Activated naive CD8-positive, alpha-beta T cell treated with anti-CD3 and anti-CD28 coated beads, Interleukin-2, amount 50 U/mL, for 24 hours (primary cell): ENCODE results near the gene BRCC3.

ENCODE experiments used
- ATAC-seq: fragments of 150-1000 bp; cut with Tn5 transposase; one replicate; pipeline ENCODE4 v1.10.0; 2021
- DNase-seq: peaks from one replicate; pipeline ENCODE4 v3.0.0; 2021
- H3K27ac Mint-ChIP-seq: one replicate; pipeline ENCODE4 v1.8.0; 2021; ENCODE audit warnings: mild to moderate bottlenecking, mixed read lengths
- H3K27me3 Mint-ChIP-seq: one replicate; pipeline ENCODE4 v1.8.0; 2021; ENCODE audit warnings: mixed read lengths
- H3K36me3 Mint-ChIP-seq: one replicate; pipeline ENCODE4 v1.8.0; 2021; ENCODE audit warnings: low read depth, mixed read lengths
- H3K4me1 Mint-ChIP-seq: one replicate; pipeline ENCODE4 v1.8.0; 2021; ENCODE audit warnings: mixed read lengths
- H3K4me3 Mint-ChIP-seq: one replicate; pipeline ENCODE4 v1.8.0; 2021; ENCODE audit warnings: mild to moderate bottlenecking, moderate library complexity, mixed read lengths
- H3K9me3 Mint-ChIP-seq: one replicate; pipeline ENCODE4 v1.8.0; 2021; ENCODE audit warnings: mixed read lengths

Gene BRCC3

DNA sequence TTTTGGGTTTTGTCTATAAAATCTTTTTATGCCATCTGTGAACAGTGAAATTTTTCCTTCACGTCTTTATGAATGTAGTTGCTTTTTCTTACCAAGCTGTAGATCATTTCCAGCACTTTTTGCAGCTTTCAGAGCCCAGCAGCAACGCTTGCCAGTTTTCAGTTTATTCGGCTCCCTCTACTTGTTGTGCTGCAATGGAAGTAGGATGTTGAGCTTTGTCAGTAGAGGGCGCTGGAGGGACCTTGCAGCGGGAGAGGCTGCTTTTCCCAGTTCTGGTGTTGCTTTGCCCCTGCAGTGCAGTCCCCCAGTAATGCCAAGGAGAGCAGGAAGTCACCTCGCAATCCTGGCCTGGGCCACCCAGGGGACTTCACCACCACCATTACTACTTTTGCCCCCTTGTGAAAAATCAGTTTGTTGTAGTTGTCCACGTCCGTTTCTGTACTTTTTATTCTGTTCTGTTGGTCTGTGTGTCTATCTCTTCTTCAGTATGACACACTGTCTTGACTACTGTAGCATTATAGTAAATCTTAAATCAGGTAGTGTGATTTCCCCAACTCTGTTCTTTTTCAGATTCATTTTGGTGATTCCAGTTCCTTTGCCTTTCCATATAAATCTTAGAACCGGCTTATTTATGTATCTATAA, 22.2 kb upstream of the BRCC3 start:
- H3K27ac Mint-ChIP-seq = peak overlapping the region; percentile 39
- no peaks in the 10 kb centered on the region for H3K9me3 Mint-ChIP-seq
- ATAC-seq (no peak), DNase-seq (peak; percentile 48)
- no peak overlapping the region for H3K4me3 Mint-ChIP-seq
- H3K36me3 Mint-ChIP-seq = peaks cover 28% of the 10 kb centered on the region
- peaks cover 31% of the 10 kb centered on the region for H3K4me1 Mint-ChIP-seq
- H3K27me3 Mint-ChIP-seq = no peaks in the 10 kb centered on the region

DNA sequence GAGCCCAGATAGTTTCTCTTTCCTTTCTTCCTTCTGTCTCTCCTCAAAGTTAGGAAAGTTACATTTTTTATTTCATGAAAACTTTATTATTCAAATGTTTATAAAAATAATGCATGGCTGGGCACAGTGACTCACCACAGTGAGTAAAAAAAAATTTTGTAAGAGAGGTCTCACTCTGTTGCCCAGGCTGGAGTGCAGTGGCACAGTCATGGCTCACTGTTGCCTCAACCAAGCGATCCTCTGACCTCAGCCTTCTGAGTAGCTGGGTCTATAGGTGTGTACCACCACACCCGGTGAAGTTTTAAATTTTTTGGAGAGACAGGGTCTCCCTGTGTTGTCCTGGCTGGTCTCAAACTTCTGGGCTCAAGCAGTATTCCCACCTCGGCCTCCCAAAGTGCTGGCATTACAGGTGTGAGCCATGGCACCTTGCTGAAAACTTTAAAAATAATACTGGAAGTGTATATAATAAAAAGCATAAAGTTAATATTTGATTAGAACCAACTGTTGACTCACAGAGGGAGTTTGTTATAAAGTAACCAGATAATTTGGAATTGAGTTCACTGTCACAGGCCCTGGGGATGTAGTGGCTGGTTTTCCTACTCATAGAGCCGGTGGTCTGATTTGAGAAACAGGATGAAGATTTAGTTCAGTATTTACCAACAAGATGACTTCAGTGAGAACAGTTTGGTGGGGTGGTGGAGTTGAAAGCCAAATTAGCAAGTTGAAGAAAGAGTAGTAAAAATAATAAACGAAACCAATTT, 18.4 kb upstream of the BRCC3 start:
- H3K36me3 Mint-ChIP-seq = peaks cover 18% of the 10 kb centered on the region
- H3K4me3 Mint-ChIP-seq = no peak overlapping the region
- ATAC-seq (peak; percentile 39), DNase-seq (no peak)
- peaks cover 51% of the 10 kb centered on the region for H3K4me1 Mint-ChIP-seq
- H3K27me3 Mint-ChIP-seq = no peaks in the 10 kb centered on the region
- H3K9me3 Mint-ChIP-seq = no peaks in the 10 kb centered on the region
- peak overlapping the region; percentile 11 for H3K27ac Mint-ChIP-seq

DNA sequence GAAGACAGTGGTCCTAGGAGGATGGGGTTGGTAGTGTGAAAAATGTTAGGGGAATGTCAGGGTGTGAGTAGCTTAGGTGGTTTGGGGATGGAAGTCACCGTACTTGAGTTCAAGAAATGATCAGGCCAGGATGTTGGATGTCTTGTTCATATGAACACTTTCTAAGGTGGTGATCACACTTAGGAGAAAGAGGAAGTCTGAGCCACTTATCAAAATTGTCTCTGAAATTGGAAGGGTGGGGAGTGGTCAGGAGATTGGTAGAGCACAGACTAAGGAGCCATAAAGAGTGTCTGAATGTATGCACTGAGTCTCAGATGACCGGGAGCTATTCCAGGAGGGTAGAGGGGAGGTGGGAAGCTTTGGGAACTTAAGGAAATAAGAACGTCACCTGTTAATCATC, 17.7 kb upstream of the BRCC3 start:
- DNase-seq (no peak), ATAC-seq (no peak)
- Mint-ChIP-seq H3K27ac (peak overlapping the region; percentile 11), H3K4me3 (no peak overlapping the region), H3K27me3 (no peaks in the 10 kb centered on the region), H3K4me1 (peaks cover 49% of the 10 kb centered on the region), H3K36me3 (peaks cover 18% of the 10 kb centered on the region), H3K9me3 (no peaks in the 10 kb centered on the region)

DNA sequence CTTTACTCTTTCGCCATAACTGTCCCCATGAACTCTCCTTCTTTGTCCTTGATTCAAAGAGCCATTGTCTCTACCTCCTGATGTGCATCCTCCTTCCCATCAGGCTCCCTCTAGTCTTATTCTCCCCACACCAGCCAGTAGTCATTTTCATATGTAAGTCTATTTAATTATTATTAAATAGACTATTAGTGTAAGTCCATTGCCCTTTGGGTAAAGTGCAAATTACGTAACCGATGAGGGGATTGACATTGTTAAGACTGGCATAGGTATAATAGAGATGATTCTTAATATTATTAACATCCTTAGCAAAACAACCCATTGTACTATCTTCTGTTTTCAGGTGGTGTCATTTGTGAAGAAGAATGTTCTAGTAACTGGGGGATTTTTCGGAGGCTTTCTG, 17.1 kb upstream of the BRCC3 start:
- H3K4me1 Mint-ChIP-seq = peaks cover 43% of the 10 kb centered on the region
- DNase-seq = no peak
- H3K27ac Mint-ChIP-seq = no peak overlapping the region
- no peak overlapping the region for H3K4me3 Mint-ChIP-seq
- ATAC-seq = no peak
- H3K9me3 Mint-ChIP-seq = no peaks in the 10 kb centered on the region
- H3K27me3 Mint-ChIP-seq = no peaks in the 10 kb centered on the region
- peaks cover 15% of the 10 kb centered on the region for H3K36me3 Mint-ChIP-seq

DNA sequence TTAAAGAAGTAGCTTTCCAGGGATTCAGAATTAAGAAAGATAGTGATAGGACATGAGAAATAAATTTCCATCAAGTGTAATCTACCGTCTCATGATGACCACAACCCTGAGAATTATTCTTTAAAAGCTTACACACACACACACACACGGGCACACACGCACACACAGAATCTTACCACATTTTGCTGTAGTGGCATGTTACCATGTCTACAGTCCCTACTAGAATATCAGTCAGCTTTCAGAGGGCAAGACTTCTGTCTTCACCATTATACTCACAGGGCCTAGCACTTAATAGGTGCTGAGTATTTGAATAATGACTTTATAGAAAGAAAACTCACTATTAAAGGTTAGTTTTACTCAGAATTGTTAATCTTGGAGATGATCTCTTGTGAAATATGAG, 15.8 kb upstream of the BRCC3 start:
- no peak for ATAC-seq
- Mint-ChIP-seq H3K27ac (peak overlapping the region; percentile 54), H3K4me1 (peaks cover 36% of the 10 kb centered on the region), H3K9me3 (no peaks in the 10 kb centered on the region), H3K27me3 (no peaks in the 10 kb centered on the region), H3K4me3 (no peak overlapping the region), H3K36me3 (peaks cover 17% of the 10 kb centered on the region)
- no peak for DNase-seq

DNA sequence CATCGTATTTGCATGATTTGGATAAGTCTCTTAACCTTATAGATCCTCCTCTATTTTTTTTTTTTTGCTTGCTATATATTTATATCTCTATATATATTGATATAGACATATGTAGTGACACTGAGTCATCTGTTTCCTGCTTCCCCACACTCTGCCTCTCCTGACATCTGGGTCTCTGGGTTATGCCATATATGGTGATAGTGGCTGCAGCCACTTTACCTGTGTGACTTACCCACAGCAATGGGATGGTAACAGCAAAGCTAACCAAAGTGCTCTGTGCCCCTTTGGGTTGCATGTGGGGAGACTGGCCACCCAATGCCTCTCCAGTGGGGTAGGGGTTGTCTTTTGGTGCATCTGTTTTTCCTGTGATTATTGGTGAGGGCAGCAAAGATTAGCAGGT, 14.8 kb upstream of the BRCC3 start:
- Mint-ChIP-seq H3K27me3 (no peaks in the 10 kb centered on the region), H3K36me3 (peaks cover 17% of the 10 kb centered on the region), H3K4me1 (peaks cover 33% of the 10 kb centered on the region), H3K27ac (no peak overlapping the region), H3K9me3 (no peaks in the 10 kb centered on the region), H3K4me3 (no peak overlapping the region)
- ATAC-seq (peak; percentile 62), DNase-seq (no peak)

DNA sequence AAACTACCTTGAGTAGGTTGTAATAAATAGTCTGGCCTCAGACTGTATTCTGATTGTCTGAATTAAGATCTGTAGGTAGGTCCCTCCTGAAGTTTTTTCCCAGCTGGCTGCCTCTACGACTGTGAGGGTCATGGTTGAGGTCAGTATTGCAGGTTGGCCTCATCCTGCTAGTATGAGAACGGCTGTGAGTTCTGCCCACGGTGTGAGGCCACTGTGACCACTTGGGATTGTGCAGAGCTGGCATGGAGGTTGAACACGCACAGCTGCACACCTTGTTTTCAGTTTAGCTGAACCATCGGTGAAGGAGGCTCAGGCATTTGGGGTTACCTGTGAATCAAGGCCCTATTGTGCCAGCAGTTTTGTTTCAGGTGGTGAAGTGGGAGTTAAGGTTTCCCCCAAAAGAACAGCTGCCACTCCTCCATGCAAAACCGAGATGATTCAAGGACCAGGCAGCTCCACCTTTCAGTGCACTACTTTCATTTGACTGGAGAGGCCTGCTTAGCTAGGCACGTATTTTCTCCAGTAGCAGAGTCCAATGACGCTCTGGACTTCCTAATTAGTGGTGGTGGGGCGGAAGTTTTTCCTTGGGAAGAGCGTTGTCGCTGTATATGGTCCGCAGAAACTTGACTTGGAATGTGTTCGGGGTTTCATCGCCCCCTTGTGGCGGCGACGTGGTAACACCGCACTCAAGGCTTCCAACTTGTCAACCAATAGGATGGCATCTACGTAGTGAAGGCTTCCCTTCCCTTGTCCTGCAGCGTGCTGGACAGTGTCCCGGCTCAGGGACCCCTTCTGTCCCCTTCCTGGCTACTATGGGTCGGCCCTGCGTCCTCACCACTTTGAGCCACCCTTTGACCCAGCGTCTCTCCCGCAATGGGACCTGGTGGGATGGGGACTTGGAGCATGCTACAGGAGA, 14.2 kb upstream of the BRCC3 start:
- H3K4me3 Mint-ChIP-seq = no peak overlapping the region
- peaks cover 31% of the 10 kb centered on the region for H3K4me1 Mint-ChIP-seq
- no peak overlapping the region for H3K27ac Mint-ChIP-seq
- no peaks in the 10 kb centered on the region for H3K9me3 Mint-ChIP-seq
- no peaks in the 10 kb centered on the region for H3K27me3 Mint-ChIP-seq
- DNase-seq = peak; percentile 48
- peaks cover 14% of the 10 kb centered on the region for H3K36me3 Mint-ChIP-seq
- ATAC-seq = peak; percentile 57

DNA sequence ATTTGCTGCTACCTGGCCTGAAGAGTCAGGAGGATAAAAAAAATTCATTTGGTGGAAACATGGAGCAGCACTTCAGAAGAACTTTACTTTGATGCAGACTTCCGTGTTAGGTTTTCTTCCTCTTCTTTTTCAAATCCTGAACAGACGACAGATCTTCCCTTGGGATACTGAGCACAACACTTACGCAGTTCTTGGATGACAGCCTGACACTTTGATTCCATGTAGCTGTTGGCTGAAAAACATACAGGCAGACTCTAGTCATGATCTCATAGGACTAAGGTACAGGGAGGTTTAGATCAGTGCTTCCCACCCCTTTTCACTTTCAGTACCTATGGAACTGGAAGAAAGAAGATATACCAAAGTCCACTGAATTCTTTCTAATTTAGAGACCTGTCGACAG, 9.5 kb upstream of the BRCC3 start:
- Mint-ChIP-seq H3K4me3 (no peak overlapping the region), H3K9me3 (no peaks in the 10 kb centered on the region), H3K4me1 (peaks cover 9% of the 10 kb centered on the region), H3K36me3 (peaks cover 5% of the 10 kb centered on the region), H3K27ac (no peak overlapping the region), H3K27me3 (no peaks in the 10 kb centered on the region)
- ATAC-seq (no peak), DNase-seq (no peak)

DNA sequence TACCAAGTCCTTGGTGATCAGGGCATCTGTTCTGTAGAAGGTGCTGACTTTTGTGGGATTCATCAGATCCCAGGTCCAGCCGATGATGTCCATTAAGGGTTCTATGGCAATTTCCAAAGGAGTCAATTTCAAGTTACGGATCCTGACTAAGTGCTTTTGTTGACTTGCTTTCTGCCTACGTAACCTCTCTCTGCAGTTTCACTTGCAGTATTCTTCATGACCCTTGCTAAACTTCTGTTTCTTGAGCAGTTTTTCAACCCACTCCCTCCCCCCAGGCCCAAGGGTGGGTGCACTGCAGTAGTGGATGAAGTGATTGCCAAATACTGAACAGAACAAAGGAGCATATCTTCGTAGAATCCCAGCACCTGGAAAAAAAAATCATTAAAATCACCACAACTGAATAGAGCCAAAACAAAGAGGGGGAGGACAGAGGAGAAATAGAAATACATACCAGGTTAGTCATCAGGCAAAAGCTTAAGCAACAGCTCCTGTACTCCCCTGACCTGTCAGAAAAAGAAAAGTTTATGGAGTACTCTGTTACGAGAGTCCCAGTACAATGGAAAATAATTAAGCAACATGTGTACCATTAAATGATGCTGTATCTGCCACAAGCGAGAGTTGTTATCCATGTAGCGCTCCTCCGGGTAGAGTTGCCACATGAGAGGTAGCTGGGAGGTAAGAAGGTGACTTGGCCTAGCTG, 6.1 kb upstream of the BRCC3 start:
- Mint-ChIP-seq H3K36me3 (peaks cover 5% of the 10 kb centered on the region), H3K4me1 (peaks cover 33% of the 10 kb centered on the region), H3K27ac (no peak overlapping the region), H3K4me3 (no peak overlapping the region), H3K9me3 (no peaks in the 10 kb centered on the region), H3K27me3 (no peaks in the 10 kb centered on the region)
- ATAC-seq (no peak), DNase-seq (no peak)

DNA sequence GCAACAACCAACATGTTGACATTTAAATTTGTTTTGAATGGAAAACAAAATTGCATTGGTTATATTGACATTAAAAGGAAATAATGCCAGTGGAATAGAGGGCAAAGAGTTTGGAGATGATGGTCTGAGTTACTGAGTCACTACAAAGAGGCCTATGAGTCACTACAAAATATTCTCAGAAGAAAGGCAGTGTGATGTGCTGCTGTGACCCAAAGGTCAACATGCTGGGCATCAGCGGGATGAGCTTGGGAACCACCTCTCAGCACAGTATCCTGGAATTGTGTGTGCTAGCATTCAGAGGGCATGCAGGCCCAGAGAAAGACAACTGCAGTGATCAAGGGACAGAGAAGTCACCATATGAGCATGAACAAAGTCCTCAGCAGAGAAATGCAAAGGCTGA, 3.1 kb upstream of the BRCC3 start:
- H3K36me3 Mint-ChIP-seq = peaks cover 10% of the 10 kb centered on the region
- peak overlapping the region; percentile 74 for H3K27ac Mint-ChIP-seq
- no peaks in the 10 kb centered on the region for H3K9me3 Mint-ChIP-seq
- no peaks in the 10 kb centered on the region for H3K27me3 Mint-ChIP-seq
- H3K4me1 Mint-ChIP-seq = peaks cover 45% of the 10 kb centered on the region
- H3K4me3 Mint-ChIP-seq = peak overlapping the region; percentile 53
- ATAC-seq (peak; percentile 30), DNase-seq (no peak)

DNA sequence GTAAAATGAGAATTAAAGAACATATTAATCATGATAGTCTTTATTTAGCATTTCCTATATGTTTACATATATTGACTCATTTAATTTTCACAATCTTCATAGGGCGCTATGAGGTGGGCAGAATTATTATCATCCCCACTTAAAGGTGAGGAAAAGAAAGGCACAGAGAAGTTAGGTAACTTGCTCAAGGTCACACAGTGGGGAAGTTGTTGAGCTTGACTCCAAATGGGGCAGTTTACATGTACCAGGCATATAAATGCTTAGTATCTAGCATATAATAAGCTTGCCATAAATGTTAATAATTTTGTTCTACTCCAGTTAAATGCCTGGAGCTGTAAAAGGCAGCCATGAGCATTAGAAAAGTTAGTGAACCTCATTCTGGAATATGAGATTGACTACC, 1.9 kb upstream of the BRCC3 start:
- H3K9me3 Mint-ChIP-seq = no peaks in the 10 kb centered on the region
- DNase-seq = no peak
- no peak for ATAC-seq
- peak overlapping the region; percentile 79 for H3K27ac Mint-ChIP-seq
- no peaks in the 10 kb centered on the region for H3K27me3 Mint-ChIP-seq
- peaks cover 23% of the 10 kb centered on the region for H3K36me3 Mint-ChIP-seq
- H3K4me3 Mint-ChIP-seq = peak overlapping the region; percentile 90
- H3K4me1 Mint-ChIP-seq = peaks cover 57% of the 10 kb centered on the region

DNA sequence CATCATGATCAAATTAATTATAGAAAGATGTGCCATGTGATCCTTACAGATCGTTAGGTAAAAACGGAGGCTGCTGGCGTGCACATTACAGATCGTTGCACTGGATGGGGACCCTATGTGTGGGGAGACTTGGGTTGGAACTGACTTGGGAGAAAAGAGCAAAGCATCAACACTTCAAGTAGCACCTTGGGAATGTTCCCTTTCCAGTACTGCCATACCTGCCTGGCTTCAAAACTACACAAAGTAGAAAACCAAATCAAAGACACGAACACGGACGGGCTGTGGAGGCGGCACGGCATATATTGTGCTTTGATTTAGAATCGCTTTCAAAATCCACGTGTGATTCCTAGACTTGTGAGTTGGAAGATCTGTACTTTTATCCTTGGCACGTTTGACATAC, 1.3 kb upstream of the BRCC3 start:
- Mint-ChIP-seq H3K27me3 (no peaks in the 10 kb centered on the region), H3K9me3 (no peaks in the 10 kb centered on the region), H3K4me1 (peaks cover 58% of the 10 kb centered on the region), H3K36me3 (peaks cover 24% of the 10 kb centered on the region), H3K4me3 (peak overlapping the region; percentile 90), H3K27ac (peak overlapping the region; percentile 79)
- ATAC-seq (no peak), DNase-seq (no peak)

DNA sequence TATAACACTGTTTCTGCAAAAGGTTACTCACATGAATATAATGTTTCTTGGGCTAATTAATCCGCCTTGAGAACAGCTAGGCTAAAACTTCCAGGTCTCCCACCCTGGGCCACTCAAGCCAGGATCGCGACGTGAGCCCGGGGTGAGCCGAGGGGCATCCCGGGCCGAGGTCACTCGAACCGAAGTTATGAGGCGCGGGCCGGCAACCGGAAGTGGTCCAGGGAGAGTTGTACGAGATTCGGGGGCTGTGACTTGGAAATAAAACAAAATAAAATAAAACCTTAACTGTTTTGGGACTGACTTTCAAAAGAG, 689 bp upstream of the BRCC3 start:
- no peaks in the 10 kb centered on the region for H3K27me3 Mint-ChIP-seq
- peaks cover 61% of the 10 kb centered on the region for H3K4me1 Mint-ChIP-seq
- H3K9me3 Mint-ChIP-seq = no peaks in the 10 kb centered on the region
- ATAC-seq (no peak), DNase-seq (no peak)
- H3K36me3 Mint-ChIP-seq = peaks cover 30% of the 10 kb centered on the region
- H3K27ac Mint-ChIP-seq = peak overlapping the region; percentile 79
- H3K4me3 Mint-ChIP-seq = peak overlapping the region; percentile 90

DNA sequence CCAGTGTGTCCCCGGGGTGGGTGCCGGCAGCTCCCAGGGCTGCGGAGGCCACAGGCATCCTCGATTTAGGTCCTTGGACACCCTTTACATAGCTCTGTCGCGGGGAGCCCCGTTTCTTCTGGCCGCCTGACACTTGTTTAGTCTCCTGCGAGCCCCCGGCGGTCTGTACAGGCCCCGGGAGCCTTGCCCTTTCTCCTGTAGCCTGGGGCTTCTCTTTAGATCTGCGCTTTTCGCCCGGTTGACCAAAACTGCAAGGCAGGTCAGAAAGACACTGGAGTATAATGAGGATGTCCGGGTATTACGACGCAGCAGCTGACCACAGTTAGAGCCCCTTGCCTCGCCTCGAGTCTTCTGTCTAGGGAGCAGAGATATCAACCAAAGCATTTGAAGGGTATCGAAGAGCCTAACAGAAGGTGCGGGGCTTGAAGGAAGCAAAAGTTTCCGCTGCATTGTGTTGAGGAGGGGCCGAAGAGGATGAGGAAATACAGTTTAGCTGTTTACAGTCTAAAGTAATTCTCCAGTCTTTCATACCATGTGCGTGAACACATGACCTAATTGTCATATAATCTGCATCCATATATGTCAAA, 479 bp downstream of the BRCC3 start:
- no peak for ATAC-seq
- no peak for DNase-seq
- Mint-ChIP-seq H3K27ac (peak overlapping the region; percentile 94), H3K36me3 (peaks cover 34% of the 10 kb centered on the region), H3K27me3 (no peaks in the 10 kb centered on the region), H3K9me3 (no peaks in the 10 kb centered on the region), H3K4me1 (peaks cover 62% of the 10 kb centered on the region), H3K4me3 (peak overlapping the region; percentile 91)
